ENCODE data around the gene TCFL5. TPM values are rescaled to one million over a fixed set of nuclear protein-coding genes. Genes with fewer than 3 reads are reported as not detected.
A peak's percentile ranks its signal among the peaks of the same experiment; 100 is the strongest.

The TCFL5 gene
- total RNA-seq, 1 donor from 2014 or later = 11.5 TPM

GRCh38 chr20:62840244-62841197, 21.1 kb downstream of the TCFL5 start:
- Histone ChIP-seq H3K27ac (no peak overlapping the region), H3K36me3 (no peaks in the 10 kb centered on the region), H3K4me3 (no peak overlapping the region), H3K27me3 (no peaks in the 10 kb centered on the region), H3K4me1 (no peaks in the 10 kb centered on the region), H3K9me3 (no peaks in the 10 kb centered on the region)
- TF ChIP-seq CTCF (IDR thresholded peaks at IDR 0.05) = no peak
- no peak for TF ChIP-seq POLR2AphosphoS5 (IDR thresholded peaks at IDR 0.05; ENCODE audit: insufficient read depth in 1 of 2, low read depth in 1 of 2)
- no peak for TF ChIP-seq POLR2A (IDR thresholded peaks at IDR 0.05)
- DNase-seq (ENCODE audit: extremely low spot score in 2 of 2) = no peak
- intact Hi-C loops (cut with DNase I) = no loop called here

GRCh38 chr20:62839816-62840215, 21.8 kb downstream of the TCFL5 start:
- Histone ChIP-seq H3K27me3 (no peaks in the 10 kb centered on the region), H3K4me1 (no peaks in the 10 kb centered on the region), H3K27ac (no peak overlapping the region), H3K36me3 (no peaks in the 10 kb centered on the region), H3K4me3 (no peak overlapping the region), H3K9me3 (no peaks in the 10 kb centered on the region)
- intact Hi-C loops (cut with DNase I) = no loop called here
- no peak for DNase-seq (ENCODE audit: extremely low spot score in 2 of 2)
- TF ChIP-seq POLR2A (IDR thresholded peaks at IDR 0.05) (no peak), POLR2AphosphoS5 (IDR thresholded peaks at IDR 0.05; ENCODE audit: insufficient read depth in 1 of 2, low read depth in 1 of 2) (no peak), CTCF (IDR thresholded peaks at IDR 0.05) (no peak)

- H3K4me3 ChIP-seq = no peak overlapping the region
- H3K4me1 ChIP-seq = no peaks in the 10 kb centered on the region
- no peak overlapping the region for H3K27ac ChIP-seq
- DNase-seq (ENCODE audit: extremely low spot score in 2 of 2) = no peak
- no peaks in the 10 kb centered on the region for H3K36me3 ChIP-seq
- intact Hi-C loops (cut with DNase I) = no loop called here
- no peaks in the 10 kb centered on the region for H3K9me3 ChIP-seq
- TF ChIP-seq CTCF (IDR thresholded peaks at IDR 0.05) = no peak
- TF ChIP-seq POLR2A (IDR thresholded peaks at IDR 0.05) = no peak
- TF ChIP-seq POLR2AphosphoS5 (IDR thresholded peaks at IDR 0.05; ENCODE audit: insufficient read depth in 1 of 2, low read depth in 1 of 2) = no peak
- no peaks in the 10 kb centered on the region for H3K27me3 ChIP-seq
These were observed 22.4 kb downstream of the TCFL5 start for GRCh38 chr20:62839261-62839660.

GRCh38 chr20:62838128-62838891, 23.3 kb downstream of the TCFL5 start:
- DNase-seq (ENCODE audit: extremely low spot score in 2 of 2) = no peak
- intact Hi-C loops (cut with DNase I) = no loop called here
- no peak for TF ChIP-seq CTCF (IDR thresholded peaks at IDR 0.05)
- TF ChIP-seq POLR2AphosphoS5 (IDR thresholded peaks at IDR 0.05; ENCODE audit: insufficient read depth in 1 of 2, low read depth in 1 of 2) = peak; percentile 9 to 25
- no peak for TF ChIP-seq POLR2A (IDR thresholded peaks at IDR 0.05)
- Histone ChIP-seq H3K9me3 (no peaks in the 10 kb centered on the region), H3K4me1 (peaks cover under 1% of the 10 kb centered on the region), H3K36me3 (no peaks in the 10 kb centered on the region), H3K27me3 (no peaks in the 10 kb centered on the region), H3K27ac (no peak overlapping the region), H3K4me3 (no peak overlapping the region)

Measured in vagina (tissue), 2 donors.